Amniotic stem cell (primary cell): Measurements from ENCODE around the gene UIMC1.

ENCODE experiments used
- DNase-seq: peaks from one replicate; lab custom pipeline; 2025; lab: John Stamatoyannopoulos, UW

Gene UIMC1

GRCh38 chr5:176902102-176902814 lies 104.3 kb downstream of the UIMC1 start:
- no peak for DNase-seq

GRCh38 chr5:176901260-176902101 lies 105.1 kb downstream of the UIMC1 start:
- no peak for DNase-seq

GRCh38 chr5:176900780-176901204 lies 105.8 kb downstream of the UIMC1 start:
- DNase-seq: no peak

GRCh38 chr5:176899946-176900779 lies 106.4 kb downstream of the UIMC1 start:
- no peak for DNase-seq

GRCh38 chr5:176899296-176899891 lies 107.2 kb downstream of the UIMC1 start, which contains the start of gene HK3:
HK3 (minus strand) TSS chr5:176899346; CDS start chr5:176896159, 3,187 bp downstream.
- DNase-seq: no peak

- DNase-seq: no peak
Measured at GRCh38 chr5:176897263-176897662, 109.3 kb downstream of the UIMC1 start.

GRCh38 chr5:176895831-176896230 lies 110.7 kb downstream of the UIMC1 start:
- DNase-seq: no peak

GRCh38 chr5:176894298-176894697 lies 112.3 kb downstream of the UIMC1 start:
- DNase-seq: no peak

- DNase-seq: no peak
Measured at GRCh38 chr5:176892663-176893062, 113.9 kb downstream of the UIMC1 start.

GRCh38 chr5:176891331-176891958 lies 115.1 kb downstream of the UIMC1 start:
- no peak for DNase-seq

- no peak for DNase-seq
Measured at GRCh38 chr5:176890455-176891330, 115.9 kb downstream of the UIMC1 start.

- no peak for DNase-seq
Measured at GRCh38 chr5:176889321-176890280, 117.0 kb downstream of the UIMC1 start.

GRCh38 chr5:176888865-176889165 lies 117.8 kb downstream of the UIMC1 start:
- DNase-seq: no peak

- DNase-seq: no peak
Measured at GRCh38 chr5:176888016-176888864, 118.3 kb downstream of the UIMC1 start.

- no peak for DNase-seq
Measured at GRCh38 chr5:176887252-176887849, 119.2 kb downstream of the UIMC1 start.

- DNase-seq: no peak
Measured at GRCh38 chr5:176886336-176887251, 120.0 kb downstream of the UIMC1 start.

- DNase-seq: no peak
Measured at GRCh38 chr5:176884571-176884890, 122.0 kb downstream of the UIMC1 start.
